ENCODE measurements around the gene NAA80. TPM values are rescaled to one million over a fixed set of nuclear protein-coding genes. Genes with fewer than 3 reads are reported as not detected.
A peak's percentile ranks its signal among the peaks of the same experiment; 100 is the strongest.

The NAA80 gene
- total RNA-seq, 1 experiment from 2014 or later: 6.0 TPM

DNA sequence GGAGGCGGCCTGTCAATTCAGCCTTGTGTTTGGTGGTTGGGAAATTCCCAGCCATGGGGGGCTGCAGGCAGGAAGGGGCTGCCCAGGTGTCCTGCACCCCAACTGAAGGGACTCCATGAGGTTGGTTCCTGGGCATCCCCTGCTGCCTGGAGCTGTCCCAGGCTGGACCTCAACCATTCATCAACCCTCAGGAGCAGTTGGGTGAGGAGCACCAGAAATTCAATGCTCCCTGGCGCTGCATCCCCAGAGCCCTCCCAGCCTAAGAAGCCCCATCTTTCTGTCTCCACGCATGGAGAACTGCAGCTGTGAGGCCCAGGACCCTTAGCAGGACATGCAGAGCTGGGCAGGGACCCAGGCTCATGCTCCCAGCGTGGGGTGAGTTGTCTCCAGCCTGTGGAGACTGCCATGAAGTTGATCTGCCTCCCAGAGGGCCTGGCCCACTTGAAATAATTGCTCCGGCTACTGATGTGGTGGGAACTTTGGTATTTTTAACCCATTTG, 38.2 kb downstream of the NAA80 start:
- H3K4me3 Mint-ChIP-seq: peak overlapping the region; percentile 57 to 70; a peak in 4 of 5 replicates
- H3K9ac ChIP-seq (ENCODE audit: extremely low read depth, insufficient read length, low read length): no peak overlapping the region
- H4K20me1 ChIP-seq (ENCODE audit: control insufficient read depth, insufficient read depth, insufficient read length): no peaks in the 10 kb centered on the region

More for the DNA sequence above, 38.2 kb downstream of the NAA80 start:
- Histone ChIP-seq H3K4me1 (ENCODE audit: insufficient read depth, low read length) (peaks cover 3% of the 10 kb centered on the region; the same call in 1 of the 2 replicates), H2BK20ac (ENCODE audit: low read depth, low read length, poor library complexity, severe bottlenecking) (no peak overlapping the region), H3K56ac (ENCODE audit: insufficient read length, low read depth, low read length) (no peak overlapping the region), H3K27me3 (ENCODE audit: insufficient read depth, low read length) (no peaks in the 10 kb centered on the region), H2BK15ac (ENCODE audit: low read depth, low read length) (no peak overlapping the region), H3K4ac (ENCODE audit: low read depth, low read length) (no peak overlapping the region), H3K79me1 (ENCODE audit: insufficient read depth, low read depth, low read length, poor library complexity, severe bottlenecking) (no peaks in the 10 kb centered on the region), H3K4me2 (ENCODE audit: insufficient read depth, insufficient read length, low read length) (peak overlapping the region; percentile 30), H3K14ac (ENCODE audit: insufficient read depth, low read length) (peak overlapping the region; percentile 16; the same call in 1 of the 2 replicates), H4K8ac (replicated peaks; ENCODE audit: insufficient read length, low read depth, low read length) (no peak overlapping the region), H3K18ac (ENCODE audit: insufficient read length, low read depth, low read length) (peak overlapping the region; percentile 93), H4K91ac (ENCODE audit: insufficient read length, low read depth, low read length) (no peak overlapping the region), H4K5ac (ENCODE audit: insufficient read length, low read depth, low read length) (no peak overlapping the region), H2BK120ac (ENCODE audit: low read depth, low read length, poor library complexity, severe bottlenecking) (no peak overlapping the region), H3K9me3 (ENCODE audit: control insufficient read depth, low read depth, low read length) (no peaks in the 10 kb centered on the region), H3T11ph (ENCODE audit: low read length) (no peak overlapping the region), H3K27ac (ENCODE audit: insufficient read length, low read depth, low read length) (no peak overlapping the region), H2BK5ac (ENCODE audit: insufficient read length, low read length) (no peak overlapping the region), H2AFZ (ENCODE audit: low read length) (no peak overlapping the region), H3K79me2 (ENCODE audit: insufficient read depth, low read length) (no peaks in the 10 kb centered on the region), H2AK5ac (ENCODE audit: insufficient read length, low read length) (no peak overlapping the region), H3K23ac (ENCODE audit: insufficient read length, low read depth, low read length) (no peak overlapping the region), H2BK12ac (ENCODE audit: insufficient read length, low read depth, low read length) (no peak overlapping the region), H3K23me2 (ENCODE audit: insufficient read length, low read depth, low read length, poor library complexity, severe bottlenecking) (no peaks in the 10 kb centered on the region)
- peaks cover 14 to 30% (median 29%) of the 10 kb centered on the region in 3 experiments; a peak in 6 of 7 replicates for H3K36me3 Mint-ChIP-seq (ENCODE audit: insufficient read depth in 1 of 3, low read depth in 3 of 3)
- peaks cover 1% of the 10 kb centered on the region; the same call in 1 of the 2 replicates for H3K27me3 Mint-ChIP-seq (ENCODE audit: low read depth)
- no peaks in the 10 kb centered on the region for H3K9me3 Mint-ChIP-seq
- peaks cover 32 to 59% of the 10 kb centered on the region in 2 experiments for H3K4me1 Mint-ChIP-seq
- no CpG with 5 or more reads among the region's 5 CpGs for WGBS (ENCODE audit: extremely low coverage, insufficient read length, low lambda C conversion rate)
- peak overlapping the region in 2 of 3 experiments; percentile 73 to 93; a peak in 5 of 7 replicates for H3K27ac Mint-ChIP-seq
- no peak for DNase-seq
- TF ChIP-seq, protein P1, sequence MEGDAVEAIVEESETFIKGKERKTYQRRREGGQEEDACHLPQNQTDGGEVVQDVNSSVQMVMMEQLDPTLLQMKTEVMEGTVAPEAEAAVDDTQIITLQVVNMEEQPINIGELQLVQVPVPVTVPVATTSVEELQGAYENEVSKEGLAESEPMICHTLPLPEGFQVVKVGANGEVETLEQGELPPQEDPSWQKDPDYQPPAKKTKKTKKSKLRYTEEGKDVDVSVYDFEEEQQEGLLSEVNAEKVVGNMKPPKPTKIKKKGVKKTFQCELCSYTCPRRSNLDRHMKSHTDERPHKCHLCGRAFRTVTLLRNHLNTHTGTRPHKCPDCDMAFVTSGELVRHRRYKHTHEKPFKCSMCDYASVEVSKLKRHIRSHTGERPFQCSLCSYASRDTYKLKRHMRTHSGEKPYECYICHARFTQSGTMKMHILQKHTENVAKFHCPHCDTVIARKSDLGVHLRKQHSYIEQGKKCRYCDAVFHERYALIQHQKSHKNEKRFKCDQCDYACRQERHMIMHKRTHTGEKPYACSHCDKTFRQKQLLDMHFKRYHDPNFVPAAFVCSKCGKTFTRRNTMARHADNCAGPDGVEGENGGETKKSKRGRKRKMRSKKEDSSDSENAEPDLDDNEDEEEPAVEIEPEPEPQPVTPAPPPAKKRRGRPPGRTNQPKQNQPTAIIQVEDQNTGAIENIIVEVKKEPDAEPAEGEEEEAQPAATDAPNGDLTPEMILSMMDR (conservative IDR thresholded peaks at IDR 0.05): no peak

Data from H9 (cell line).